ENCODE measurements around the gene EFNB3. TPM values are rescaled to one million over a fixed set of nuclear protein-coding genes. Genes with fewer than 3 reads are reported as not detected.
A peak's percentile ranks its signal among the peaks of the same experiment; 100 is the strongest.

Gene EFNB3
- total RNA-seq, 1 experiment from 2014 or later = 5.1 TPM

DNA sequence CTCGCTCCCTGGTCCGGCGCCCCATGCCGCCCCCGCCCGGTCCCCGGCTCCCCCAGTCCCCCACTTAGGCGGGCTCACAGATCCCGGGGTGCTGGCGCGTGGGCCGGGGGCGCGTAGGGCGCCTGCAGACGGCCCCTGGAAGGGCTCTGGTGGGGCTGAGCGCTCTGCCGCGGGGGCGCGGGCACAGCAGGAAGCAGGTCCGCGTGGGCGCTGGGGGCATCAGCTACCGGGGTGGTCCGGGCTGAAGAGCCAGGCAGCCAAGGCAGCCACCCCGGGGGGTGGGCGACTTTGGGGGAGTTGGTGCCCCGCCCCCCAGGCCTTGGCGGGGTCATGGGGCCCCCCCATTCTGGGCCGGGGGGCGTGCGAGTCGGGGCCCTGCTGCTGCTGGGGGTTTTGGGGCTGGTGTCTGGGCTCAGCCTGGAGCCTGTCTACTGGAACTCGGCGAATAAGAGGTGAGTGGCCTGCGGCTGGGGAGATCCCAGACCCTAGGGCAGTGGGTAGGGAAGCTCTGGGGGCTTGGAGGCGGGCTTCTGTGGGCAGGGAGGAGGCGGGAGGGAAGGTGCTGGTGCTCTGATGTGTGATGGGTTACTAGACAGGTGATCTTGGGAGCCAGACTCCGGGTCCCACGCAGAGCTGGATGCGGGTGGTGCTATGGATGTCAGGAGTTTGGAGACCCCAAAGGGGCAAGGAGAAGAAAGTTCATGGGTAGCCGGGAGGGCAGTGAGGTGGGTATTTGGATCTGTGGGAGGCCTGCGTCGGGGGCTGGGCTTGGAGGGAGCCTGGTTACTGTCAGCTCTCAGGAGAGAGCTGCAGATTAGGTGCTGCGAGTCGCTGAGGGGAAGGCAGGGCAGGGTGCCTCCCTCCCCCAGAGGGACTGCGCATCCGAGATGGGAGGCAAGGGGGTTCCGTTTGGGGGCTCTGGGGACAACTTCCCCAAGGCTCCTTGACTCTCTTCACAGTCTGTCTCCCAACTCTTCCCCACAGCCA is 560 bp downstream of the EFNB3 start:
- Histone ChIP-seq H3K36me3 (ENCODE audit: control insufficient read depth, insufficient read depth, low read length) (no peaks in the 10 kb centered on the region), H3K4me3 (ENCODE audit: low read depth, low read length) (peak overlapping the region; percentile 50), H3K4me1 (no peaks in the 10 kb centered on the region), H3K27me3 (replicated peaks; ENCODE audit: control insufficient read depth, insufficient read depth, low read length) (no peaks in the 10 kb centered on the region), H3K9me3 (no peaks in the 10 kb centered on the region)
- Mint-ChIP-seq H3K27me3 (ENCODE audit: insufficient read depth, unreplicated experiment) (no peaks in the 10 kb centered on the region), H3K27ac (ENCODE audit: unreplicated experiment) (no peak overlapping the region), H3K4me1 (ENCODE audit: low read depth, unreplicated experiment) (no peaks in the 10 kb centered on the region), H3K36me3 (ENCODE audit: insufficient read depth, unreplicated experiment) (peaks cover 2% of the 10 kb centered on the region), H3K9me3 (ENCODE audit: unreplicated experiment) (no peaks in the 10 kb centered on the region), H3K4me3 (ENCODE audit: unreplicated experiment) (peak overlapping the region; percentile 73)
- no peak for DNase-seq
- ChIA-PET CTCF (interaction anchor here (3.3 kb wide), 1 partner anchor 11 kb away, joined by 24 read pairs; the partner anchor contains the start of gene DNAH2), POLR2A (interaction anchor here (1.0 kb wide), 1 partner anchor 18 kb away, joined by 3 read pairs; the partner anchor contains the start of gene TP53)
- TF ChIP-seq, protein P1, sequence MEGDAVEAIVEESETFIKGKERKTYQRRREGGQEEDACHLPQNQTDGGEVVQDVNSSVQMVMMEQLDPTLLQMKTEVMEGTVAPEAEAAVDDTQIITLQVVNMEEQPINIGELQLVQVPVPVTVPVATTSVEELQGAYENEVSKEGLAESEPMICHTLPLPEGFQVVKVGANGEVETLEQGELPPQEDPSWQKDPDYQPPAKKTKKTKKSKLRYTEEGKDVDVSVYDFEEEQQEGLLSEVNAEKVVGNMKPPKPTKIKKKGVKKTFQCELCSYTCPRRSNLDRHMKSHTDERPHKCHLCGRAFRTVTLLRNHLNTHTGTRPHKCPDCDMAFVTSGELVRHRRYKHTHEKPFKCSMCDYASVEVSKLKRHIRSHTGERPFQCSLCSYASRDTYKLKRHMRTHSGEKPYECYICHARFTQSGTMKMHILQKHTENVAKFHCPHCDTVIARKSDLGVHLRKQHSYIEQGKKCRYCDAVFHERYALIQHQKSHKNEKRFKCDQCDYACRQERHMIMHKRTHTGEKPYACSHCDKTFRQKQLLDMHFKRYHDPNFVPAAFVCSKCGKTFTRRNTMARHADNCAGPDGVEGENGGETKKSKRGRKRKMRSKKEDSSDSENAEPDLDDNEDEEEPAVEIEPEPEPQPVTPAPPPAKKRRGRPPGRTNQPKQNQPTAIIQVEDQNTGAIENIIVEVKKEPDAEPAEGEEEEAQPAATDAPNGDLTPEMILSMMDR (IDR thresholded peaks at IDR 0.05; ENCODE audit: insufficient read depth in 1 of 2, low read depth in 1 of 2, low read length in 1 of 2, severe bottlenecking in 1 of 2, unreplicated experiment in 1 of 2) = no peak
- BruUV-seq (replicated peaks) = no TSS peak
- intact Hi-C loops (cut with micrococcal nuclease; ENCODE audit: unreplicated experiment) = no loop called here

DNA sequence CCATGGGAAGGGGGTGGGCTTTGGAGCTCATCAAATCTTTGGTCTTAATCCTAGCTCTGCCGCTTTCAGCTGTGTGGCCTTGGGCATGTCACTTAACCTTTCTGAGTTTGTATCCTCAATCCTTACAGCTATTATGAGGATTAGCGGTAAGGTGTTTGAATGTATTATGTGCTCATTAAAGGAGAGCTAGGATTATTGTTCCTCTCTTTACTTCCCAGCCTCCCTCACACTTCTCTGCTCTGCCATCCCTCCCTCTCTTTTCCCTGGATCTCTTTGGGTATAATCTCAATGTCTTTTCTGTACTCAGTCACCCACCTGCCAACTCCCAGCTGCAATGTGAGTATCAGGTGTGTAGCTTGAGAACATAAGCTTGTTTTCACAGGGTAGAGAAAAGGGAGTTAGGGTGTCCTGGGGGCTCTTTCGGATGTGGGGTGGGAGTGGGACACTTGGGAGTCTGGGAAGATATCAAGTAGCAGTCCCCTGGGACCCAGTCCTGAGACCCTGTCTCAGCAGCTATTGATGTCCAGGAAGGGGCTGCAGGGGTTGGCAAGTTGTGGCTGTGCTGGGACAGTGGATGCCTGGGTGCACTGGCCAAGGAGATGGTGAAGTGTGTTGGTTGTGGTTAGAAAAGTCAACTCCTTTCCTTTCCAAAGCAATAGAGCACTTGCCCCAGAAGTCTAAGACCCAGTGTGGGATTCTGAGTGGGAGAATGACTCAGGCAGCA is 1.8 kb downstream of the EFNB3 start:
- peak overlapping the region; percentile 73 for H3K4me3 Mint-ChIP-seq (ENCODE audit: unreplicated experiment)
- TF ChIP-seq, protein P1 (IDR thresholded peaks at IDR 0.05; ENCODE audit: insufficient read depth in 1 of 2, low read depth in 1 of 2, low read length in 1 of 2, severe bottlenecking in 1 of 2, unreplicated experiment in 1 of 2) = no peak
- POLR2A ChIA-PET = no interaction called here
- no peaks in the 10 kb centered on the region for H3K4me1 Mint-ChIP-seq (ENCODE audit: low read depth, unreplicated experiment)
- no peak overlapping the region for H3K27ac Mint-ChIP-seq (ENCODE audit: unreplicated experiment)
- Histone ChIP-seq H3K4me1 (no peaks in the 10 kb centered on the region), H3K9me3 (no peaks in the 10 kb centered on the region), H3K27me3 (replicated peaks; ENCODE audit: control insufficient read depth, insufficient read depth, low read length) (no peaks in the 10 kb centered on the region), H3K4me3 (ENCODE audit: low read depth, low read length) (no peak overlapping the region), H3K36me3 (ENCODE audit: control insufficient read depth, insufficient read depth, low read length) (no peaks in the 10 kb centered on the region)
- peaks cover 5% of the 10 kb centered on the region for H3K36me3 Mint-ChIP-seq (ENCODE audit: insufficient read depth, unreplicated experiment)
- no peaks in the 10 kb centered on the region for H3K27me3 Mint-ChIP-seq (ENCODE audit: insufficient read depth, unreplicated experiment)
- CTCF ChIA-PET = interaction anchor here (3.3 kb wide), 1 partner anchor 10 kb away, joined by 24 read pairs; the partner anchor contains the start of gene DNAH2
- H3K9me3 Mint-ChIP-seq (ENCODE audit: unreplicated experiment) = no peaks in the 10 kb centered on the region
- BruUV-seq (replicated peaks) = no TSS peak
- intact Hi-C loops (cut with micrococcal nuclease; ENCODE audit: unreplicated experiment) = no loop called here
- no peak for DNase-seq

DNA sequence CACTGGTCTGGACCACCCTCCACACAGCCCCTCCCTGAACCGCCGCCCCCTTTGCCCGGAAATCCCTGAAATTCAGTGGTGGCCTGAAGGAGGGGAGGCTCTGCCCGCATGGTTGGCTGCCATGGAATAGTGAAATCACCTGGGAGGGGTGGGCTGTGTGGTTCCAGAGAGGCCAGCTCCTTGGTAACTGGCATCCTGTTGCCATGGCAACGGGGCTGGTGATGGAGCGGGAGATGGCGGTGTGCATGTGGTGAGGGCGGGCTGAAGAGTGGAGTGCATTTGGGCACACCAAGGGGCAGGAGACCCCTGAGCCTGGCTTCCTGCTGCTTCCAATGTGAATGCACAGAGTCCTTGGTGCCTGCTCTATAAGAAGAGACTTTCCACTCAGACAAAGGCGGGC is 2.4 kb downstream of the EFNB3 start:
- Mint-ChIP-seq H3K36me3 (ENCODE audit: insufficient read depth, unreplicated experiment) (peaks cover 5% of the 10 kb centered on the region), H3K9me3 (ENCODE audit: unreplicated experiment) (no peaks in the 10 kb centered on the region), H3K27me3 (ENCODE audit: insufficient read depth, unreplicated experiment) (no peaks in the 10 kb centered on the region), H3K4me3 (ENCODE audit: unreplicated experiment) (no peak overlapping the region), H3K27ac (ENCODE audit: unreplicated experiment) (no peak overlapping the region), H3K4me1 (ENCODE audit: low read depth, unreplicated experiment) (no peaks in the 10 kb centered on the region)
- intact Hi-C loops (cut with micrococcal nuclease; ENCODE audit: unreplicated experiment) = no loop called here
- H3K27me3 ChIP-seq (replicated peaks; ENCODE audit: control insufficient read depth, insufficient read depth, low read length) = no peaks in the 10 kb centered on the region
- H3K36me3 ChIP-seq (ENCODE audit: control insufficient read depth, insufficient read depth, low read length) = no peaks in the 10 kb centered on the region
- POLR2A ChIA-PET = no interaction called here
- no peaks in the 10 kb centered on the region for H3K9me3 ChIP-seq
- no TSS peak for BruUV-seq (replicated peaks)
- CTCF ChIA-PET = interaction anchor here (3.3 kb wide), 1 partner anchor 9 kb away, joined by 24 read pairs; the partner anchor contains the start of gene DNAH2
- H3K4me1 ChIP-seq = no peaks in the 10 kb centered on the region
- DNase-seq = no peak
- no peak overlapping the region for H3K4me3 ChIP-seq (ENCODE audit: low read depth, low read length)
- TF ChIP-seq, protein P1 (IDR thresholded peaks at IDR 0.05; ENCODE audit: insufficient read depth in 1 of 2, low read depth in 1 of 2, low read length in 1 of 2, severe bottlenecking in 1 of 2, unreplicated experiment in 1 of 2) = no peak
